SK-N-SH (cell line): ENCODE data around the gene OR51E2. TPM values are rescaled to one million over a fixed set of nuclear protein-coding genes. Genes with fewer than 3 reads are reported as not detected.
"Not testable (repeated sequence)": the region's sequence is repeated elsewhere in the genome, so short reads cannot be mapped to it uniquely, and the experiment has no call there.

Experiments used
- CTCF ChIA-PET: fragments of 300-600, 350-600 bp; formaldehyde crosslinking; extraction: SDS; loops from one replicate; lab custom pipeline; 2021; lab: Yijun Ruan, JAX
- POLR2A ChIA-PET: fragments of 350-600 bp; sonication (Branson Sonifier 250); formaldehyde crosslinking; extraction: SDS; loops from one replicate; lab custom pipeline; 2020; ENCODE audit warnings: antibody characterized with exemption, inconsistent platforms; lab: Yijun Ruan, JAX
- DNase-seq: peaks from one replicate; pipeline ENCODE4 v3.0.0; 2012
- H2AFZ ChIP-seq: fragments of 200-600 bp; sonication (generic); 2 replicates; pipeline ENCODE4 v1.8.1; 2016; ENCODE audit warnings: antibody characterized with exemption, mild to moderate bottlenecking, low read depth
- H3F3A ChIP-seq: fragments of 200-600 bp; sonication (generic); replicated peaks from 2 replicates; pipeline ENCODE3; 2016; ENCODE audit warnings: antibody characterized with exemption, mild to moderate bottlenecking; ENCODE audit not compliant: insufficient read depth
- H3K27ac ChIP-seq, 2 experiments: fragments of 200-500 bp in 1 of 2; fragments of 200-600 bp in 1 of 2; sonication (Bioruptor generic) in 1 of 2; sonication (generic), shearing (Covaris generic) in 1 of 2; 2 replicates each; pipeline versions ENCODE4 v1.5.1 to v1.6.1; 2014 to 2016; ENCODE audit warnings: low read depth in 2 of 2, inconsistent platforms in 1 of 2, low read length in 1 of 2, mild to moderate bottlenecking in 1 of 2, mixed read lengths in 1 of 2
- H3K27me3 ChIP-seq: fragments of 200-600 bp; sonication (generic), shearing (Covaris generic); 2 replicates; pipeline ENCODE4 v1.6.1; 2016; ENCODE audit warnings: mixed run types; ENCODE audit not compliant: insufficient read depth
- H3K36me3 ChIP-seq, 2 experiments: fragments of 200-500 bp in 1 of 2; fragments of 200-600 bp in 1 of 2; sonication (Bioruptor generic) in 1 of 2; sonication (generic) in 1 of 2; replicated peaks in 1 of 2; 2 replicates each; pipeline versions ENCODE3 to v1.5.1; 2014 to 2016; ENCODE audit warnings: low read length in 1 of 2, mild to moderate bottlenecking in 1 of 2; ENCODE audit not compliant: insufficient read depth in 2 of 2, control insufficient read depth in 1 of 2
- H3K4me1 ChIP-seq, 2 experiments: fragments of 200-500 bp in 1 of 2; fragments of 200-600 bp in 1 of 2; sonication (Bioruptor generic) in 1 of 2; sonication (generic), shearing (Covaris generic) in 1 of 2; 2 replicates each; pipeline versions ENCODE4 v1.5.1 to v1.6.1; 2014 to 2016; ENCODE audit warnings: low read depth in 1 of 2, low read length in 1 of 2, mixed run types in 1 of 2; ENCODE audit not compliant: insufficient read depth in 2 of 2, control insufficient read depth in 1 of 2
- H3K4me2 ChIP-seq: fragments of 200-600 bp; sonication (generic), shearing (Covaris generic); 2 replicates; pipeline ENCODE4 v1.6.1; 2017; ENCODE audit warnings: mixed run types
- H3K4me3 ChIP-seq, 2 experiments: fragments of 200-500 bp in 1 of 2; fragments of 200-600 bp in 1 of 2; sonication (Bioruptor generic) in 1 of 2; sonication (generic), shearing (Covaris generic) in 1 of 2; 2 replicates each; pipeline versions ENCODE4 v1.5.1 to v1.8.1; 2014 to 2016; ENCODE audit warnings: low read depth in 2 of 2, inconsistent platforms in 1 of 2, low read length in 1 of 2, mild to moderate bottlenecking in 1 of 2, mixed read lengths in 1 of 2, moderate library complexity in 1 of 2
- H3K79me2 ChIP-seq: fragments of 200-600 bp; sonication (generic); 2 replicates; pipeline ENCODE4 v1.8.1; 2017; ENCODE audit warnings: mild to moderate bottlenecking; ENCODE audit not compliant: insufficient read depth
- H3K9ac ChIP-seq: fragments of 200-600 bp; sonication (generic); 2 replicates; pipeline ENCODE4 v1.6.1; 2017; ENCODE audit warnings: mixed run types
- H3K9me2 ChIP-seq: fragments of 200-600 bp; sonication (generic); 2 replicates; pipeline ENCODE4 v1.6.1; 2017; ENCODE audit warnings: mixed run types
- H3K9me3 ChIP-seq: fragments of 200-600 bp; sonication (generic); 2 replicates; pipeline ENCODE4 v1.6.1; 2017; ENCODE audit warnings: mixed run types, mild to moderate bottlenecking, moderate library complexity
- H4K20me1 ChIP-seq: fragments of 200-600 bp; sonication (generic); 2 replicates; pipeline ENCODE4 v1.6.1; 2017; ENCODE audit warnings: mild to moderate bottlenecking, mixed run types; ENCODE audit not compliant: insufficient read depth
- CHD2 ChIP-seq: fragments of 150-350 bp; IDR thresholded peaks from 2 replicates; pipeline ENCODE4 v1.6.1; 2018; ENCODE audit warnings: low read length; ENCODE audit not compliant: partially characterized antibody
- EP300 ChIP-seq, 2 experiments: IDR thresholded peaks; 2 replicates each; pipeline versions ENCODE4 v1.4.0 to v1.6.1; 2012; ENCODE audit warnings: borderline replicate concordance in 1 of 2, low read depth in 1 of 2, low read length in 1 of 2
- FOXJ3 ChIP-seq: sonication (generic); formaldehyde crosslinking; IDR thresholded peaks from 2 replicates; pipeline ENCODE4 v1.5.1; 2020; ENCODE audit warnings: mild to moderate bottlenecking, missing genetic modification reagents
- JUND ChIP-seq: IDR thresholded peaks from 2 replicates; pipeline ENCODE4 v1.4.0; 2012
- MAX ChIP-seq: IDR thresholded peaks from 2 replicates; pipeline ENCODE4 v1.4.0; 2012; ENCODE audit warnings: low read depth
- MEF2A ChIP-seq: IDR thresholded peaks from 2 replicates; pipeline ENCODE4 v1.4.0; 2012; ENCODE audit warnings: low read depth, borderline replicate concordance
- NRF1 ChIP-seq: IDR thresholded peaks from 2 replicates; pipeline ENCODE4 v1.6.1; 2012; ENCODE audit warnings: low read depth, mild to moderate bottlenecking, low read length
- POLR2AphosphoS5 ChIP-seq: IDR thresholded peaks from 2 replicates; pipeline ENCODE4 v1.6.1; 2012; ENCODE audit warnings: low read depth, low read length
- TAF1 ChIP-seq: IDR thresholded peaks from 2 replicates; pipeline ENCODE4 v1.6.1; 2012; ENCODE audit warnings: low read depth, mild to moderate bottlenecking, low read length, moderate library complexity, borderline replicate concordance
- WGBS: methylation state at CpG from one replicate; pipeline ENCODE4 v1.1.6; 2017; ENCODE audit warnings: low lambda C conversion rate; 5-methylcytosine and 5-hydroxymethylcytosine counted together
- polyA plus RNA-seq, 3 experiments: library from polyadenylated mRNA; depleted of rRNA; stranded (reverse); fragments of >200 nt; gene quantifications; 2 replicates each; pipeline ENCODE4 v1.2.3, GENCODE V29; 2012
- TF ChIP-seq, protein P1 (sequence below): IDR thresholded peaks from 2 replicates; pipeline ENCODE4; 2012

OR51E2 gene
- polyA plus RNA-seq, 1 of the 3 experiments (the other 2 are of a cell fraction): not detected

DNA sequence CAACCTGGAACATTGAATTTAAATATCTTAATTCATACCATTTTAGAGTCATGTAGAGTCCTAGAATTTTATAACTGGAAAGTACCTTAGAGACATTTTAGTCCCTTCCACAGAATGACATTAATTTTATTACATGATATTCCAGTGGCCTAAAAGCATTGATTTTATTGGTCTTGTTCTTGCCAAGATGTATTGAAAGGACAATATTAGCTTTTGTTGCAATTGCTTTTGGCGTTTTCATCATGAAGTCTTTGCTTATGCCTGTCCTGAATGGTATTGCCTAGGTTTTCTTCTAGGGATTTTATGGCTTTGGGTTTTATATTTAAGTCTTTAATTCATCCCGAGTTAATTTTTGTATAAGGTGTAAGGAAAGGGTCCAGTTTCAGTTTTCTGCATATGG is 43.1 kb upstream of the OR51E2 start:
- 0% methylated on average over 2 of the region's 2 CpGs for WGBS
- Histone ChIP-seq H4K20me1 (no peaks in the 10 kb centered on the region), H3K36me3 (no peaks in the 10 kb centered on the region), H3K9me2 (no peaks in the 10 kb centered on the region), H3K27me3 (no peaks in the 10 kb centered on the region), H3K4me2 (no peak overlapping the region), H3K79me2 (no peaks in the 10 kb centered on the region), H3K4me3 (no peak overlapping the region), H3K27ac (no peak overlapping the region), H3K9ac (no peak overlapping the region), H3K4me1 (no peaks in the 10 kb centered on the region), H3K9me3 (no peaks in the 10 kb centered on the region), H2AFZ (no peak overlapping the region), H3F3A (no peaks in the 10 kb centered on the region)
- ChIA-PET CTCF (no interaction called here), POLR2A (no interaction called here)
- DNase-seq: no peak
- TF ChIP-seq FOXJ3 (CRISPR knock-in tag) (no peak), JUND (no peak), MAX (no peak)

DNA sequence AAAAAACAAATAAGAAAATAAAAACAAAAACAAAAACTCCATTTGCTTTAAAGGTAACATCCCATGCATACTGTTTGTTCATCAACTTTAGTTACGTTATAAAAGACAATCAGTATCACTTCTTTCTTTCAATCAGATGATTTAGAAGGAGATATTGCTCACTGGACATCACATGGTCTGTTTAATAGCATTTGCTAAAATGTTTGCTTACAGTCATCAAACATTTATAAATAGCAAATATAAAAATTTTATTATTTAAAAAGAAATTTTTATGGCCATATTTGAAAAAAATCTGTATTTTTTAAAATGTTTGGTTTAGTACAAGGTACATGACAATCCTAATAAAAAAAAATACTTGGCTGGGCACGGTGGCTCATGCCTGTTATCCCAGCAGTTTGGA is 29.5 kb upstream of the OR51E2 start:
- ChIA-PET CTCF (interaction anchor here (0.6 kb wide), 1 partner anchor 1405 kb away, joined by 3 read pairs; no protein-coding TSS in a partner anchor), POLR2A (no interaction called here)
- no peak overlapping the region for H3K4me3 ChIP-seq
- no peak overlapping the region for H3K4me2 ChIP-seq
- H3K36me3 ChIP-seq: no peaks in the 10 kb centered on the region
- H3K9me3 ChIP-seq: no peaks in the 10 kb centered on the region
- TF ChIP-seq, protein P1, sequence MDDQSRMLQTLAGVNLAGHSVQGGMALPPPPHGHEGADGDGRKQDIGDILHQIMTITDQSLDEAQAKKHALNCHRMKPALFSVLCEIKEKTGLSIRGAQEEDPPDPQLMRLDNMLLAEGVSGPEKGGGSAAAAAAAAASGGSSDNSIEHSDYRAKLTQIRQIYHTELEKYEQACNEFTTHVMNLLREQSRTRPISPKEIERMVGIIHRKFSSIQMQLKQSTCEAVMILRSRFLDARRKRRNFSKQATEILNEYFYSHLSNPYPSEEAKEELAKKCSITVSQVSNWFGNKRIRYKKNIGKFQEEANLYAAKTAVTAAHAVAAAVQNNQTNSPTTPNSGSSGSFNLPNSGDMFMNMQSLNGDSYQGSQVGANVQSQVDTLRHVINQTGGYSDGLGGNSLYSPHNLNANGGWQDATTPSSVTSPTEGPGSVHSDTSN: no peak
- TF ChIP-seq EP300 (IDR thresholded peaks at IDR 0.05; ENCODE audit: borderline replicate concordance in 1 of 2, low read depth in 1 of 2, low read length in 1 of 2): no peak
- TF ChIP-seq CHD2: no peak
- no peak for TF ChIP-seq NRF1
- no peak for TF ChIP-seq TAF1
- no peak for TF ChIP-seq MEF2A
- no peak for TF ChIP-seq POLR2AphosphoS5
- WGBS: 6% methylated on average over 2 of the region's 2 CpGs
- H2AFZ ChIP-seq: no peak overlapping the region
- DNase-seq: no peak
- H3K79me2 ChIP-seq: no peaks in the 10 kb centered on the region
- no peak overlapping the region for H3K27ac ChIP-seq
- H3F3A ChIP-seq: no peaks in the 10 kb centered on the region
- H3K27me3 ChIP-seq: no peaks in the 10 kb centered on the region; the same call in 1 of the 2 replicates
- H3K9ac ChIP-seq: no peak overlapping the region
- H3K9me2 ChIP-seq: no peaks in the 10 kb centered on the region
- H4K20me1 ChIP-seq: no peaks in the 10 kb centered on the region
- H3K4me1 ChIP-seq: no peaks in the 10 kb centered on the region

DNA sequence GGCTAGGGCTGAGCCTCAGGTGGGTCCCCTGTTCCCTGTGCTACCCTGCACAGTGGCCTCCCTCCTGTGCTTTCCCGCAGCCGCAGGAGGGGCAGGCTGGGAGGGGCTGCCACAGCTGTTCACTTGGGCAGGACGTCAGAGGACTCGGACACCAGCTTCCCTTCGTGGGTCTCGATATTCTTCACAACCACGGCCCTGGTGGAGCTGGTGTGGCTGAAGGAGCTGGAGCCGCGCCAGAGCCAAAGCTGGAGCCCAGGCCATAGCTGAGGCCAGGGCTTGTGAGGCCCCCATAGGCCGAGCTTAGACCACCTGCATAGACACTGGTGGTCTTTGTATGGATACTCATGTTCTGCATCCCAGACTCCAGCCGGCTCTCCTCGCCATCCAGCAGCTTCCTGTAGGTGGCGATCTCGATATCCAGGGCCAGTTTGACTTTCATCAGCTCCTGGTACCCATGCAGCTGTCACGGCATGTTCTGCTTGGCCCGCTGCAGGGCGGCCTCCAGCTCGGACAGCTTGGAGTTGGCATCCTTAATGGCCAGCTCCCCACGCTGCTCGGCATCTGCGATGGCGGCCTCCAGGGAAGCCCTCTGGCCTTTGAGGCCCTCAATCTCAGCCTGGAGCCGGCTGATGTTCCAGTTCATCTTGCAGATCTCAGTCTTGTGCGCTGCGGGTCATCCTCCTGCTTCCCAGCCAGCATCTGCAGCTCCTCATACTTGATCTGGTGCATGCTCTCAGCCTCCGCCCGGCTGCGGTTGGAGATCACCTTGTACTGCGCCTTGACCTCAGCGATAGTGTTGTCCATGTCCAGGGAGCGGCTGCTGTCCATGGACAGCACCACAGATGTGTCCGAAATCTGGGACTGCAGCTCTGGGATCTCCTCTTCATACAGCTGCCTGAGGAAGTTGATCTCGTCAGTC is 25.2 kb upstream of the OR51E2 start:
- H3K4me1 ChIP-seq, H3K9me3 ChIP-seq, H3K9me2 ChIP-seq, DNase-seq, H3K4me2 ChIP-seq, H3K79me2 ChIP-seq, H2AFZ ChIP-seq, H3K4me3 ChIP-seq, H3K9ac ChIP-seq, POLR2A ChIA-PET, H3F3A ChIP-seq, H4K20me1 ChIP-seq, H3K27ac ChIP-seq, H3K27me3 ChIP-seq, H3K36me3 ChIP-seq: not testable (repeated sequence)
- CTCF ChIA-PET: interaction anchor here (1.0 kb wide), 1 partner anchor 168 kb away, joined by 3 read pairs; no protein-coding TSS in a partner anchor
- 8% methylated on average over 33 of the region's 33 CpGs for WGBS
